ENCODE results near the gene UBE2Q2.
A peak's percentile ranks its signal among the peaks of the same experiment; 100 is the strongest.

Gene UBE2Q2

GRCh38 chr15:75895731-75896130 is 52.5 kb downstream of the UBE2Q2 start:
- Histone ChIP-seq H3K4me2 (ENCODE audit: low read length, poor library complexity, severe bottlenecking) (no peak overlapping the region), H3K36me3 (ENCODE audit: control insufficient read depth in 1 of 2, insufficient read depth in 2 of 2, low read depth in 1 of 2, low read length in 2 of 2) (peaks cover 0 to 42% of the 10 kb centered on the region in 2 experiments), H3K27me3 (ENCODE audit: control insufficient read depth in 1 of 2, insufficient read depth in 1 of 2, low read length in 2 of 2) (no peaks in the 10 kb centered on the region), H4K91ac (ENCODE audit: low read length) (no peak overlapping the region), H3K14ac (ENCODE audit: low read length in 2 of 2) (no peak overlapping the region), H2BK5ac (ENCODE audit: low read depth, low read length, poor library complexity, severe bottlenecking) (no peak overlapping the region), H3K79me1 (replicated peaks; ENCODE audit: low read length, poor library complexity, severe bottlenecking) (peaks cover 14% of the 10 kb centered on the region), H3K9me3 (ENCODE audit: control insufficient read depth, low read length) (no peaks in the 10 kb centered on the region), H2BK120ac (ENCODE audit: low read depth, low read length) (no peak overlapping the region), H2BK15ac (ENCODE audit: low read depth, poor library complexity, severe bottlenecking) (no peak overlapping the region), H3K4ac (ENCODE audit: low read depth in 1 of 2, low read length in 2 of 2) (no peak overlapping the region), H3K4me1 (ENCODE audit: control insufficient read depth, insufficient read depth, low read depth, low read length) (peaks cover 2% of the 10 kb centered on the region), H3K9ac (ENCODE audit: low read length) (no peak overlapping the region), H3K4me3 (ENCODE audit: insufficient read depth in 1 of 2, low read depth in 1 of 2, low read length in 2 of 2) (no peak overlapping the region), H4K8ac (ENCODE audit: low read length) (no peak overlapping the region), H2BK12ac (ENCODE audit: low read length in 2 of 2) (no peak overlapping the region), H2AK5ac (ENCODE audit: low read length, severe bottlenecking) (no peak overlapping the region), H3K27ac (ENCODE audit: low read length, poor library complexity, severe bottlenecking) (no peak overlapping the region), H3K18ac (ENCODE audit: low read depth in 1 of 2, low read length in 2 of 2) (no peak overlapping the region), H3K23ac (ENCODE audit: low read length in 2 of 2) (no peak overlapping the region), H2AFZ (ENCODE audit: low read depth, low read length) (no peak overlapping the region)
- DNase-seq, result no peak
- 95% methylated on average over 2 of the region's 2 CpGs for WGBS

DNA sequence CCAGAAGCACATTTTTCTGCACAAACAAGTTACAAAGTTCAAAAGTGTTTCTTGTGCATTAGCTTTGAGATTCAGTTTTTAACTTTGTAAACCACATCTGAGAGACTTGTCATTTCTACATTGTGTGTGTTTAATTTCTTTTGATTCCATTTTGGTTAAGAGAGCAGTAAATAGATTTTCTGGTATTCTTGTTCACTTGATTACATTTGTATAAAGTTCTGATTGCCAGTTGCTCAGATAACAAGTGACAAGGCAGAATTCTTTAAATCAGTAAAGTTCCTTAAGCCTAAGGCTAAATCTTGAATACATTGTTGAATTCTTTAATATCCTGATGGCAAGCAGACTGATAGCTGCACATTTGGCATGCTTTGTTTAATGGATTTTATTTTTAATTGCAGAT is 57.3 kb downstream of the UBE2Q2 start:
- no peak overlapping the region for H3K23ac ChIP-seq (ENCODE audit: low read length in 2 of 2)
- no peak overlapping the region for H2AK5ac ChIP-seq (ENCODE audit: low read length, severe bottlenecking)
- no peak overlapping the region for H3K4me3 ChIP-seq (ENCODE audit: insufficient read depth in 1 of 2, low read depth in 1 of 2, low read length in 2 of 2)
- no peak overlapping the region for H3K14ac ChIP-seq (ENCODE audit: low read length in 2 of 2)
- H3K18ac ChIP-seq (ENCODE audit: low read depth in 1 of 2, low read length in 2 of 2), result no peak overlapping the region
- no peaks in the 10 kb centered on the region for H3K9me3 ChIP-seq (ENCODE audit: control insufficient read depth, low read length)
- no peaks in the 10 kb centered on the region for H3K27me3 ChIP-seq (ENCODE audit: control insufficient read depth in 1 of 2, insufficient read depth in 1 of 2, low read length in 2 of 2)
- peaks cover 17% of the 10 kb centered on the region for H3K79me1 ChIP-seq (replicated peaks; ENCODE audit: low read length, poor library complexity, severe bottlenecking)
- no peak overlapping the region for H2AFZ ChIP-seq (ENCODE audit: low read depth, low read length)
- H2BK15ac ChIP-seq (ENCODE audit: low read depth, poor library complexity, severe bottlenecking), result no peak overlapping the region
- H4K91ac ChIP-seq (ENCODE audit: low read length), result no peak overlapping the region
- H3K4me2 ChIP-seq (ENCODE audit: low read length, poor library complexity, severe bottlenecking), result no peak overlapping the region
- H2BK120ac ChIP-seq (ENCODE audit: low read depth, low read length), result no peak overlapping the region
- no peak overlapping the region for H3K4ac ChIP-seq (ENCODE audit: low read depth in 1 of 2, low read length in 2 of 2)
- H2BK5ac ChIP-seq (ENCODE audit: low read depth, low read length, poor library complexity, severe bottlenecking), result no peak overlapping the region
- peaks cover 6% of the 10 kb centered on the region for H3K4me1 ChIP-seq (ENCODE audit: control insufficient read depth, insufficient read depth, low read depth, low read length)
- peaks cover 0 to 42% of the 10 kb centered on the region in 2 experiments for H3K36me3 ChIP-seq (ENCODE audit: control insufficient read depth in 1 of 2, insufficient read depth in 2 of 2, low read depth in 1 of 2, low read length in 2 of 2)
- DNase-seq, result no peak
- H3K27ac ChIP-seq (ENCODE audit: low read length, poor library complexity, severe bottlenecking), result no peak overlapping the region
- H2BK12ac ChIP-seq (ENCODE audit: low read length in 2 of 2), result no peak overlapping the region
- H3K9ac ChIP-seq (ENCODE audit: low read length), result no peak overlapping the region
- H4K8ac ChIP-seq (ENCODE audit: low read length), result no peak overlapping the region

GRCh38 chr15:75902129-75902557 is 58.9 kb downstream of the UBE2Q2 start:
- H4K91ac ChIP-seq (ENCODE audit: low read length), result no peak overlapping the region
- no peaks in the 10 kb centered on the region for H3K27me3 ChIP-seq (ENCODE audit: control insufficient read depth in 1 of 2, insufficient read depth in 1 of 2, low read length in 2 of 2)
- peak overlapping the region; percentile 4 to 49 for H3K18ac ChIP-seq (ENCODE audit: low read depth in 1 of 2, low read length in 2 of 2)
- peaks cover 6% of the 10 kb centered on the region for H3K4me1 ChIP-seq (ENCODE audit: control insufficient read depth, insufficient read depth, low read depth, low read length)
- H3K14ac ChIP-seq (ENCODE audit: low read length in 2 of 2), result no peak overlapping the region
- no peak overlapping the region for H2AFZ ChIP-seq (ENCODE audit: low read depth, low read length)
- no peak overlapping the region for H3K9ac ChIP-seq (ENCODE audit: low read length)
- no peak overlapping the region for H3K4ac ChIP-seq (ENCODE audit: low read depth in 1 of 2, low read length in 2 of 2)
- no peak overlapping the region for H2BK120ac ChIP-seq (ENCODE audit: low read depth, low read length)
- H2BK15ac ChIP-seq (ENCODE audit: low read depth, poor library complexity, severe bottlenecking), result no peak overlapping the region
- H2AK5ac ChIP-seq (ENCODE audit: low read length, severe bottlenecking), result no peak overlapping the region
- H3K9me3 ChIP-seq (ENCODE audit: control insufficient read depth, low read length), result no peaks in the 10 kb centered on the region
- no peak overlapping the region for H2BK5ac ChIP-seq (ENCODE audit: low read depth, low read length, poor library complexity, severe bottlenecking)
- H4K8ac ChIP-seq (ENCODE audit: low read length), result no peak overlapping the region
- peaks cover 15% of the 10 kb centered on the region for H3K79me1 ChIP-seq (replicated peaks; ENCODE audit: low read length, poor library complexity, severe bottlenecking)
- H3K4me3 ChIP-seq (ENCODE audit: insufficient read depth in 1 of 2, low read depth in 1 of 2, low read length in 2 of 2), result no peak overlapping the region
- peaks cover 0 to 51% of the 10 kb centered on the region in 2 experiments for H3K36me3 ChIP-seq (ENCODE audit: control insufficient read depth in 1 of 2, insufficient read depth in 2 of 2, low read depth in 1 of 2, low read length in 2 of 2)
- DNase-seq, result peak; percentile 87
- peak overlapping the region in 1 of 2 experiments; percentile 70 for H2BK12ac ChIP-seq (ENCODE audit: low read length in 2 of 2)
- 24% methylated on average over 8 of the region's 8 CpGs for WGBS
- peak overlapping the region; percentile 6 for H3K27ac ChIP-seq (ENCODE audit: low read length, poor library complexity, severe bottlenecking)
- no peak overlapping the region for H3K4me2 ChIP-seq (ENCODE audit: low read length, poor library complexity, severe bottlenecking)
- no peak overlapping the region for H3K23ac ChIP-seq (ENCODE audit: low read length in 2 of 2)

GRCh38 chr15:75903331-75904239 is 60.3 kb downstream of the UBE2Q2 start, which contains the start of gene FBXO22:
FBXO22 (plus strand) TSS chr15:75903878; CDS start chr15:75903964, 86 bp downstream.
- peak within 1 kb of the TSS; percentile 84 to 90 for H3K4me3 ChIP-seq (ENCODE audit: insufficient read depth in 1 of 2, low read depth in 1 of 2, low read length in 2 of 2)
- DNase-seq, result peak; percentile 92
- H2BK5ac ChIP-seq (ENCODE audit: low read depth, low read length, poor library complexity, severe bottlenecking), result peak within 1 kb of the TSS; percentile 69
- peak within 1 kb of the TSS; percentile 48 for H4K91ac ChIP-seq (ENCODE audit: low read length)
- H2BK15ac ChIP-seq (ENCODE audit: low read depth, poor library complexity, severe bottlenecking), result peak within 1 kb of the TSS; percentile 92
- H3K4ac ChIP-seq (ENCODE audit: low read depth in 1 of 2, low read length in 2 of 2), result peak within 1 kb of the TSS; percentile 3 to 75
- H3K23ac ChIP-seq (ENCODE audit: low read length in 2 of 2), result peak within 1 kb of the TSS in 1 of 2 experiments; percentile 61
- H3K14ac ChIP-seq (ENCODE audit: low read length in 2 of 2), result peak within 1 kb of the TSS; percentile 47 to 90
- peak within 1 kb of the TSS; percentile 71 to 90 for H2BK12ac ChIP-seq (ENCODE audit: low read length in 2 of 2)
- H3K27ac ChIP-seq (ENCODE audit: low read length, poor library complexity, severe bottlenecking), result peak within 1 kb of the TSS; percentile 84
- H4K8ac ChIP-seq (ENCODE audit: low read length), result peak within 1 kb of the TSS; percentile 88
- H2BK120ac ChIP-seq (ENCODE audit: low read depth, low read length), result peak within 1 kb of the TSS; percentile 75
- H3K4me1 ChIP-seq (ENCODE audit: control insufficient read depth, insufficient read depth, low read depth, low read length), result peaks cover 6% of the 10 kb centered on the region
- WGBS, result 3% methylated on average over 49 of the region's 63 CpGs
- no peaks in the 10 kb centered on the region for H3K9me3 ChIP-seq (ENCODE audit: control insufficient read depth, low read length)
- H3K79me1 ChIP-seq (replicated peaks; ENCODE audit: low read length, poor library complexity, severe bottlenecking), result peaks cover 11% of the 10 kb centered on the region
- H3K4me2 ChIP-seq (ENCODE audit: low read length, poor library complexity, severe bottlenecking), result peak within 1 kb of the TSS; percentile 81
- H2AFZ ChIP-seq (ENCODE audit: low read depth, low read length), result peak within 1 kb of the TSS; percentile 20
- H3K27me3 ChIP-seq (ENCODE audit: control insufficient read depth in 1 of 2, insufficient read depth in 1 of 2, low read length in 2 of 2), result no peaks in the 10 kb centered on the region
- H2AK5ac ChIP-seq (ENCODE audit: low read length, severe bottlenecking), result peak within 1 kb of the TSS; percentile 96
- peaks cover 4 to 44% of the 10 kb centered on the region in 2 experiments for H3K36me3 ChIP-seq (ENCODE audit: control insufficient read depth in 1 of 2, insufficient read depth in 2 of 2, low read depth in 1 of 2, low read length in 2 of 2)
- H3K9ac ChIP-seq (ENCODE audit: low read length), result peak within 1 kb of the TSS; percentile 97
- peak within 1 kb of the TSS; percentile 66 to 87 for H3K18ac ChIP-seq (ENCODE audit: low read depth in 1 of 2, low read length in 2 of 2)

Data from mesenchymal stem cell (in vitro differentiated cells and primary cell).